HL-60 (cell line): Measurements from ENCODE around the gene TNIK.

Experiments used
- CTCF ChIP-seq: IDR thresholded peaks from one replicate; pipeline ENCODE4 v1.5.1; 2011; ENCODE audit warnings: low read length, control low read depth, inconsistent platforms; ENCODE audit not compliant: insufficient read depth
- POLR2AphosphoS5 ChIP-seq: IDR thresholded peaks from 2 replicates; pipeline ENCODE4 v1.6.1; 2012; ENCODE audit warnings: low read depth
- REST ChIP-seq: IDR thresholded peaks from 2 replicates; pipeline ENCODE4 v1.6.1; 2012; ENCODE audit warnings: low read depth; ENCODE audit not compliant: insufficient replicate concordance

- TF ChIP-seq CTCF (no peak), POLR2AphosphoS5 (no peak), REST (no peak)
Observed at GRCh38 chr3:171458071-171458863, 1.9 kb downstream of the TNIK start.
